ENCODE results near the gene MAP4K3. TPM values are rescaled to one million over a fixed set of nuclear protein-coding genes. Genes with fewer than 3 reads are reported as not detected.
A peak's percentile ranks its signal among the peaks of the same experiment; 100 is the strongest.
"Not testable (repeated sequence)": the region's sequence is repeated elsewhere in the genome, so short reads cannot be mapped to it uniquely, and the experiment has no call there.

The MAP4K3 gene
- total RNA-seq, 2 experiments from 2014 or later: 6.4 to 6.7 TPM

GRCh38 chr2:39244241-39244862, 192.7 kb downstream of the MAP4K3 start:
- Mint-ChIP-seq H3K27ac (peak overlapping the region; percentile 73), H3K4me1 (peaks cover 17% of the 10 kb centered on the region), H3K4me3 (peak overlapping the region; percentile 71)
- H3K9me3 Mint-ChIP-seq, DNase-seq, H3K36me3 Mint-ChIP-seq, H3K27me3 Mint-ChIP-seq: not testable (repeated sequence)

GRCh38 chr2:39243469-39244123, 193.5 kb downstream of the MAP4K3 start, which contains the start of gene CDKL4:
TSS of gene CDKL4 (minus strand) at chr2:39243970.
- no peaks in the 10 kb centered on the region for H3K27me3 Mint-ChIP-seq
- H3K36me3 Mint-ChIP-seq: no peaks in the 10 kb centered on the region
- peak; percentile 40 for DNase-seq
- peaks cover 1% of the 10 kb centered on the region for H3K9me3 Mint-ChIP-seq
- peak within 1 kb of the TSS; percentile 71 for H3K4me3 Mint-ChIP-seq
- peak within 1 kb of the TSS; percentile 73 for H3K27ac Mint-ChIP-seq
- H3K4me1 Mint-ChIP-seq: peaks cover 13% of the 10 kb centered on the region

- H3K36me3 Mint-ChIP-seq: no peaks in the 10 kb centered on the region
- no peaks in the 10 kb centered on the region for H3K27me3 Mint-ChIP-seq
- H3K27ac Mint-ChIP-seq: no peak overlapping the region
- DNase-seq: no peak
- peaks cover 13% of the 10 kb centered on the region for H3K4me1 Mint-ChIP-seq
- H3K4me3 Mint-ChIP-seq: no peak overlapping the region
- peaks cover 6% of the 10 kb centered on the region for H3K9me3 Mint-ChIP-seq
These were observed 195.5 kb downstream of the MAP4K3 start for GRCh38 chr2:39241588-39241987.

- Mint-ChIP-seq H3K9me3 (peaks cover 11% of the 10 kb centered on the region), H3K36me3 (peaks cover 3% of the 10 kb centered on the region), H3K4me1 (peaks cover 13% of the 10 kb centered on the region), H3K27ac (no peak overlapping the region), H3K27me3 (no peaks in the 10 kb centered on the region), H3K4me3 (no peak overlapping the region)
- no peak for DNase-seq
These were observed 196.3 kb downstream of the MAP4K3 start for GRCh38 chr2:39240758-39241157.

- peaks cover under 1% of the 10 kb centered on the region for H3K4me1 Mint-ChIP-seq
- H3K4me3 Mint-ChIP-seq: no peak overlapping the region
- H3K27me3 Mint-ChIP-seq: no peaks in the 10 kb centered on the region
- peaks cover 7% of the 10 kb centered on the region for H3K36me3 Mint-ChIP-seq
- H3K27ac Mint-ChIP-seq: no peak overlapping the region
- peaks cover 15% of the 10 kb centered on the region for H3K9me3 Mint-ChIP-seq
- no peak for DNase-seq
These were observed 202.3 kb downstream of the MAP4K3 start for GRCh38 chr2:39234754-39235153.

GRCh38 chr2:39232141-39232540, 204.9 kb downstream of the MAP4K3 start:
- H3K4me3 Mint-ChIP-seq: no peak overlapping the region
- H3K36me3 Mint-ChIP-seq: peaks cover 7% of the 10 kb centered on the region
- no peak overlapping the region for H3K27ac Mint-ChIP-seq
- peaks cover 15% of the 10 kb centered on the region for H3K9me3 Mint-ChIP-seq
- no peak for DNase-seq
- H3K27me3 Mint-ChIP-seq: no peaks in the 10 kb centered on the region
- H3K4me1 Mint-ChIP-seq: peaks cover 22% of the 10 kb centered on the region

GRCh38 chr2:39228413-39229209, 208.5 kb downstream of the MAP4K3 start:
- H3K27ac Mint-ChIP-seq: peak overlapping the region; percentile 67
- no peaks in the 10 kb centered on the region for H3K27me3 Mint-ChIP-seq
- DNase-seq: peak; percentile 47
- peak overlapping the region; percentile 71 for H3K4me3 Mint-ChIP-seq
- H3K4me1 Mint-ChIP-seq: peaks cover 44% of the 10 kb centered on the region
- no peaks in the 10 kb centered on the region for H3K36me3 Mint-ChIP-seq
- no peaks in the 10 kb centered on the region for H3K9me3 Mint-ChIP-seq

GRCh38 chr2:39227628-39228412, 209.3 kb downstream of the MAP4K3 start:
- Mint-ChIP-seq H3K4me3 (peak overlapping the region; percentile 71), H3K27me3 (no peaks in the 10 kb centered on the region), H3K9me3 (no peaks in the 10 kb centered on the region), H3K27ac (peak overlapping the region; percentile 67), H3K4me1 (peaks cover 44% of the 10 kb centered on the region), H3K36me3 (no peaks in the 10 kb centered on the region)
- peak; percentile 83 for DNase-seq

GRCh38 chr2:39225567-39225966, 211.5 kb downstream of the MAP4K3 start:
- Mint-ChIP-seq H3K4me1 (peaks cover 44% of the 10 kb centered on the region), H3K36me3 (no peaks in the 10 kb centered on the region), H3K9me3 (no peaks in the 10 kb centered on the region), H3K27ac (peak overlapping the region; percentile 58), H3K4me3 (no peak overlapping the region), H3K27me3 (no peaks in the 10 kb centered on the region)
- no peak for DNase-seq

GRCh38 chr2:39223909-39224308, 213.2 kb downstream of the MAP4K3 start:
- no peak overlapping the region for H3K4me3 Mint-ChIP-seq
- no peak for DNase-seq
- H3K4me1 Mint-ChIP-seq: peaks cover 49% of the 10 kb centered on the region
- H3K9me3 Mint-ChIP-seq: no peaks in the 10 kb centered on the region
- H3K36me3 Mint-ChIP-seq: no peaks in the 10 kb centered on the region
- H3K27ac Mint-ChIP-seq: no peak overlapping the region
- no peaks in the 10 kb centered on the region for H3K27me3 Mint-ChIP-seq

GRCh38 chr2:39221459-39221858, 215.6 kb downstream of the MAP4K3 start:
- H3K4me3 Mint-ChIP-seq: no peak overlapping the region
- DNase-seq: no peak
- peaks cover 47% of the 10 kb centered on the region for H3K4me1 Mint-ChIP-seq
- no peaks in the 10 kb centered on the region for H3K9me3 Mint-ChIP-seq
- H3K27me3 Mint-ChIP-seq: no peaks in the 10 kb centered on the region
- no peak overlapping the region for H3K27ac Mint-ChIP-seq
- H3K36me3 Mint-ChIP-seq: no peaks in the 10 kb centered on the region

GRCh38 chr2:39220136-39220535, 216.9 kb downstream of the MAP4K3 start:
- no peak for DNase-seq
- Mint-ChIP-seq H3K4me3 (no peak overlapping the region), H3K36me3 (no peaks in the 10 kb centered on the region), H3K27me3 (no peaks in the 10 kb centered on the region), H3K27ac (peak overlapping the region; percentile 35), H3K4me1 (peaks cover 48% of the 10 kb centered on the region), H3K9me3 (no peaks in the 10 kb centered on the region)

- no peaks in the 10 kb centered on the region for H3K27me3 Mint-ChIP-seq
- H3K27ac Mint-ChIP-seq: peak overlapping the region; percentile 92
- H3K4me3 Mint-ChIP-seq: no peak overlapping the region
- peaks cover 50% of the 10 kb centered on the region for H3K4me1 Mint-ChIP-seq
- DNase-seq: no peak
- H3K9me3 Mint-ChIP-seq: peaks cover 2% of the 10 kb centered on the region
- peaks cover 3% of the 10 kb centered on the region for H3K36me3 Mint-ChIP-seq
These were observed 218.7 kb downstream of the MAP4K3 start for GRCh38 chr2:39218391-39218790.

- no peaks in the 10 kb centered on the region for H3K27me3 Mint-ChIP-seq
- H3K4me1 Mint-ChIP-seq: peaks cover 51% of the 10 kb centered on the region
- H3K36me3 Mint-ChIP-seq: peaks cover 7% of the 10 kb centered on the region
- no peak for DNase-seq
- peaks cover 6% of the 10 kb centered on the region for H3K9me3 Mint-ChIP-seq
- peak overlapping the region; percentile 58 for H3K4me3 Mint-ChIP-seq
- H3K27ac Mint-ChIP-seq: peak overlapping the region; percentile 92
These were observed 219.9 kb downstream of the MAP4K3 start for GRCh38 chr2:39217192-39217550.
